IgD-negative memory B cell (primary cell): Measurements from ENCODE around the gene PROSER1. TPM values are rescaled to one million over a fixed set of nuclear protein-coding genes. Genes with fewer than 3 reads are reported as not detected.
"Not testable (repeated sequence)": the region's sequence is repeated elsewhere in the genome, so short reads cannot be mapped to it uniquely, and the experiment has no call there.

ENCODE experiments used
- H3K27ac Mint-ChIP-seq, 3 donors: one replicate each; pipeline ENCODE4 v1.8.0; 2020 to 2022; ENCODE audit warnings: mild to moderate bottlenecking in 3 of 3, mixed read lengths in 3 of 3, moderate library complexity in 1 of 3
- H3K27me3 Mint-ChIP-seq: one replicate; pipeline ENCODE4 v1.8.0; 2021; ENCODE audit warnings: mixed read lengths
- H3K36me3 Mint-ChIP-seq: one replicate; pipeline ENCODE4 v1.8.0; 2020; ENCODE audit warnings: mild to moderate bottlenecking, mixed read lengths
- H3K4me1 Mint-ChIP-seq, 3 donors: one replicate each; pipeline ENCODE4 v1.8.0; 2020 to 2022; ENCODE audit warnings: mixed read lengths in 3 of 3, mild to moderate bottlenecking in 1 of 3
- H3K4me3 Mint-ChIP-seq, 4 donors: one replicate each; pipeline ENCODE4 v1.8.0; 2020 to 2022; ENCODE audit warnings: mild to moderate bottlenecking in 4 of 4, mixed read lengths in 4 of 4, moderate library complexity in 3 of 4
- H3K9me3 Mint-ChIP-seq, 3 donors: one replicate each; pipeline ENCODE4 v1.8.0; 2020 to 2021; ENCODE audit warnings: mixed read lengths in 3 of 3, mild to moderate bottlenecking in 1 of 3
- polyA plus RNA-seq: library from polyadenylated mRNA; unstranded; fragments of 300-500 nt; fragmentation: Illumina TruSeq; gene quantifications from one replicate; pipeline ENCODE4 v1.2.3, GENCODE V29; 2021

PROSER1 gene
- 14.1 TPM for polyA plus RNA-seq

- H3K27ac Mint-ChIP-seq = peak within 1 kb of the TSS; percentile 92 to 99 (median 99)
- peak within 1 kb of the TSS; percentile 95 to 99 (median 98) for H3K4me3 Mint-ChIP-seq
- H3K27me3 Mint-ChIP-seq = no peaks in the 10 kb centered on the region
- peaks cover 42 to 63% (median 43%) of the 10 kb centered on the region in 3 donors for H3K4me1 Mint-ChIP-seq
- no peaks in the 10 kb centered on the region for H3K9me3 Mint-ChIP-seq
- H3K36me3 Mint-ChIP-seq = peaks cover 5% of the 10 kb centered on the region
These were observed at the start of gene PROSER1, which contains the start of gene NHLRC3 for GRCh38 chr13:39037880-39038568. Gene PROSER1, minus strand, starts transcription at chr13:39038089. Its CDS starts 847 bp downstream, at chr13:39037242. Gene NHLRC3, plus strand, starts transcription at chr13:39038456. Its CDS starts 184 bp downstream, at chr13:39038640.

GRCh38 chr13:39086251-39086945 is 48.5 kb upstream of the PROSER1 start:
- not testable (repeated sequence) for H3K4me3 Mint-ChIP-seq, H3K36me3 Mint-ChIP-seq, H3K4me1 Mint-ChIP-seq, H3K9me3 Mint-ChIP-seq, H3K27me3 Mint-ChIP-seq, H3K27ac Mint-ChIP-seq

- Mint-ChIP-seq H3K4me1 (no peaks in the 10 kb centered on the region), H3K27ac (no peak overlapping the region), H3K27me3 (peaks cover 8% of the 10 kb centered on the region), H3K4me3 (no peak overlapping the region), H3K36me3 (no peaks in the 10 kb centered on the region), H3K9me3 (no peaks in the 10 kb centered on the region)
These were observed 36.1 kb upstream of the PROSER1 start for GRCh38 chr13:39073983-39074382.

GRCh38 chr13:39072842-39073241 is 35.0 kb upstream of the PROSER1 start:
- peaks cover 4% of the 10 kb centered on the region for H3K36me3 Mint-ChIP-seq
- peaks cover 0 to under 1% (median 0%) of the 10 kb centered on the region in 3 donors for H3K9me3 Mint-ChIP-seq
- no peak overlapping the region for H3K4me3 Mint-ChIP-seq
- no peak overlapping the region for H3K27ac Mint-ChIP-seq
- no peaks in the 10 kb centered on the region for H3K4me1 Mint-ChIP-seq
- H3K27me3 Mint-ChIP-seq = peaks cover 8% of the 10 kb centered on the region

- H3K4me3 Mint-ChIP-seq = no peak overlapping the region
- no peak overlapping the region for H3K27ac Mint-ChIP-seq
- no peaks in the 10 kb centered on the region for H3K27me3 Mint-ChIP-seq
- peaks cover 0 to 4% (median 3%) of the 10 kb centered on the region in 3 donors for H3K9me3 Mint-ChIP-seq
- peaks cover 15 to 22% (median 19%) of the 10 kb centered on the region in 3 donors for H3K4me1 Mint-ChIP-seq
- H3K36me3 Mint-ChIP-seq = peaks cover 7% of the 10 kb centered on the region
These were observed 24.1 kb upstream of the PROSER1 start for GRCh38 chr13:39062004-39062403.

- no peak overlapping the region for H3K27ac Mint-ChIP-seq
These were observed 20.2 kb upstream of the PROSER1 start for GRCh38 chr13:39058040-39058439.

GRCh38 chr13:39056018-39056417 is 18.1 kb upstream of the PROSER1 start:
- H3K9me3 Mint-ChIP-seq = peaks cover 0 to 4% (median 3%) of the 10 kb centered on the region in 3 donors
- H3K27ac Mint-ChIP-seq = no peak overlapping the region
- peaks cover 15 to 36% (median 26%) of the 10 kb centered on the region in 3 donors for H3K4me1 Mint-ChIP-seq
- H3K27me3 Mint-ChIP-seq = no peaks in the 10 kb centered on the region
- peaks cover 8% of the 10 kb centered on the region for H3K36me3 Mint-ChIP-seq
- H3K4me3 Mint-ChIP-seq = no peak overlapping the region

More at GRCh38 chr13:39058040-39058439, 20.2 kb upstream of the PROSER1 start:
- no peak overlapping the region for H3K4me3 Mint-ChIP-seq
- no peaks in the 10 kb centered on the region for H3K27me3 Mint-ChIP-seq
- H3K4me1 Mint-ChIP-seq = peaks cover 15 to 31% (median 26%) of the 10 kb centered on the region in 3 donors
- H3K9me3 Mint-ChIP-seq = peaks cover 0 to 4% (median 3%) of the 10 kb centered on the region in 3 donors
- H3K36me3 Mint-ChIP-seq = peaks cover 9% of the 10 kb centered on the region

GRCh38 chr13:39054112-39054511 is 16.2 kb upstream of the PROSER1 start:
- Mint-ChIP-seq H3K27ac (no peak overlapping the region), H3K4me3 (no peak overlapping the region), H3K9me3 (peaks cover 0 to 4% (median 3%) of the 10 kb centered on the region in 3 donors), H3K36me3 (peaks cover 6% of the 10 kb centered on the region), H3K4me1 (peaks cover 10 to 19% (median 17%) of the 10 kb centered on the region in 3 donors), H3K27me3 (no peaks in the 10 kb centered on the region)

- peaks cover 11% of the 10 kb centered on the region for H3K36me3 Mint-ChIP-seq
- H3K4me1 Mint-ChIP-seq = peaks cover 5 to 20% (median 12%) of the 10 kb centered on the region in 3 donors
- H3K9me3 Mint-ChIP-seq = peaks cover 0 to 4% (median 1%) of the 10 kb centered on the region in 3 donors
- no peak overlapping the region for H3K4me3 Mint-ChIP-seq
- H3K27me3 Mint-ChIP-seq = no peaks in the 10 kb centered on the region
- H3K27ac Mint-ChIP-seq = no peak overlapping the region
These were observed 15.1 kb upstream of the PROSER1 start for GRCh38 chr13:39052944-39053343.

- Mint-ChIP-seq H3K4me3 (no peak overlapping the region), H3K27ac (no peak overlapping the region), H3K36me3 (peaks cover 9% of the 10 kb centered on the region), H3K4me1 (peaks cover 2 to 21% (median 7%) of the 10 kb centered on the region in 3 donors), H3K27me3 (no peaks in the 10 kb centered on the region), H3K9me3 (peaks cover 0 to 3% (median 0%) of the 10 kb centered on the region in 3 donors)
These were observed 13.3 kb upstream of the PROSER1 start for GRCh38 chr13:39051157-39051556.

- H3K4me3 Mint-ChIP-seq = no peak overlapping the region
- no peaks in the 10 kb centered on the region for H3K27me3 Mint-ChIP-seq
- H3K4me1 Mint-ChIP-seq = peaks cover 2 to 18% (median 5%) of the 10 kb centered on the region in 3 donors
- H3K27ac Mint-ChIP-seq = peak overlapping the region in 1 of 3 donors; percentile 68
- peaks cover 5% of the 10 kb centered on the region for H3K36me3 Mint-ChIP-seq
- H3K9me3 Mint-ChIP-seq = no peaks in the 10 kb centered on the region
These were observed 11.4 kb upstream of the PROSER1 start for GRCh38 chr13:39049274-39049673.

- peaks cover 2 to 14% (median 2%) of the 10 kb centered on the region in 3 donors for H3K4me1 Mint-ChIP-seq
- peaks cover 5% of the 10 kb centered on the region for H3K36me3 Mint-ChIP-seq
- H3K27ac Mint-ChIP-seq = peak overlapping the region in 1 of 3 donors; percentile 68
These were observed 10.9 kb upstream of the PROSER1 start for GRCh38 chr13:39048806-39049205.

GRCh38 chr13:39047560-39047959 is 9.7 kb upstream of the PROSER1 start:
- Mint-ChIP-seq H3K27me3 (no peaks in the 10 kb centered on the region), H3K36me3 (peaks cover 7% of the 10 kb centered on the region), H3K27ac (no peak overlapping the region), H3K4me3 (no peak overlapping the region), H3K4me1 (peaks cover 2 to 12% (median 3%) of the 10 kb centered on the region in 3 donors), H3K9me3 (no peaks in the 10 kb centered on the region)

More at GRCh38 chr13:39048806-39049205, 10.9 kb upstream of the PROSER1 start:
- Mint-ChIP-seq H3K9me3 (no peaks in the 10 kb centered on the region), H3K4me3 (no peak overlapping the region), H3K27me3 (no peaks in the 10 kb centered on the region)

GRCh38 chr13:39044536-39044935 is 6.6 kb upstream of the PROSER1 start:
- peaks cover 10% of the 10 kb centered on the region for H3K36me3 Mint-ChIP-seq
- H3K4me3 Mint-ChIP-seq = no peak overlapping the region
- peaks cover 3 to 10% (median 10%) of the 10 kb centered on the region in 3 donors for H3K4me1 Mint-ChIP-seq
- H3K27ac Mint-ChIP-seq = peak overlapping the region in 1 of 3 donors; percentile 60
- no peaks in the 10 kb centered on the region for H3K9me3 Mint-ChIP-seq
- no peaks in the 10 kb centered on the region for H3K27me3 Mint-ChIP-seq

GRCh38 chr13:39040206-39040605 is 2.3 kb upstream of the PROSER1 start:
- H3K4me1 Mint-ChIP-seq = peaks cover 31 to 43% (median 33%) of the 10 kb centered on the region in 3 donors
- peaks cover 5% of the 10 kb centered on the region for H3K36me3 Mint-ChIP-seq
- peak overlapping the region in 1 of 4 donors; percentile 76 for H3K4me3 Mint-ChIP-seq
- no peak overlapping the region for H3K27ac Mint-ChIP-seq
- no peaks in the 10 kb centered on the region for H3K9me3 Mint-ChIP-seq
- no peaks in the 10 kb centered on the region for H3K27me3 Mint-ChIP-seq
